ENCODE data around the gene TMEM41B. TPM values are rescaled to one million over a fixed set of nuclear protein-coding genes. Genes with fewer than 3 reads are reported as not detected.
A peak's percentile ranks its signal among the peaks of the same experiment; 100 is the strongest.
"Not testable (repeated sequence)": the region's sequence is repeated elsewhere in the genome, so short reads cannot be mapped to it uniquely, and the experiment has no call there.

Gene TMEM41B
- total RNA-seq, 1 donor: 37.8 TPM

DNA sequence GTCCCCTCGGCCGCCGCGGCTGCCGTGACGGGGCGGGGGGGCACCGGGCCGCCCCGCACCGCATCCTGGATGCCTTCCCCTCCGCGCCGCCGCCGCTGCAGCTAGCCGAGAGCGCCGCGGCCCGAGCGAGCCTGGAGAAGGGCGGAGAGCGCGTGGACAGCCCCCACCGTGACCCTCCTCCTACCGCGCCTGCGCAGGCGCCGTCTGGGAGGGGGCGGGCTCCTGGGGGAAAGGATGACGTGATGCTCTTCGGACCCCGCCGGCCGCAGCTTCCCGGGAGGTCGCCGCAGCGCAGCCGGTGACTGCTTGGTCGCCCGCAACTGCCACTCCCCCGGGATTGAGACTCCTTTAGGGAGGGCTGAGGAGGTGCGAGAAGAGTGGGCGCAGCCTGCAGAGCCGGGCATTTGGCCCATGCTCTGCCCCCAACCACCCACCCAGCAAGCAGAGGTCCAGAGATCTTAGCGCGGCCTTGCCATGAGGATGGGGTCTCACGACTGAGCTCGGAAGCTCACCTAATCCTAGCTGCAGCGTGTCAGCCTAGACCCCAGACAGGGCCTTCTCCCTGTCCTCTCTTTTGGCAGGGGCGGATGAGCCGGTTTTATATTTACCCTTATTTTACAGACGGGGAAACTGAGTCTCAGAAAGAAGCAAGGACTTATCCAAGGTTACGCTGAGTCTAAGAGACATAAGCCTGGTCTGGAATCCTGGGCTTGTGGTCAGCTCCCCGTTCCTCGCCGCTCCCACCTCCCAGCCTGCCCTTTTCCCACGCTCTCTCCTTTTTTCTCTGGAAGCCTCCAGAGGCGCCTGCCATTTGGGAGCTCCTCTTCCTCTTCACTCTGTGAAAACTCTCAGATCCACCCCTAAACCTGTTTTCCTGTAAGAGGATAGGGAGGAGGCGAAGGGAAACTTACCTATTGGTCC is 48.9 kb downstream of the TMEM41B start, which contains the start of gene DENND5A:
Gene DENND5A (minus strand): TSS at position 140 of the 921 bp plus-strand sequence. CDS start 281 bp downstream, outside the sequence.
- DNase-seq (ENCODE audit: low read depth): peak; percentile 73
- TF ChIP-seq, protein P1, sequence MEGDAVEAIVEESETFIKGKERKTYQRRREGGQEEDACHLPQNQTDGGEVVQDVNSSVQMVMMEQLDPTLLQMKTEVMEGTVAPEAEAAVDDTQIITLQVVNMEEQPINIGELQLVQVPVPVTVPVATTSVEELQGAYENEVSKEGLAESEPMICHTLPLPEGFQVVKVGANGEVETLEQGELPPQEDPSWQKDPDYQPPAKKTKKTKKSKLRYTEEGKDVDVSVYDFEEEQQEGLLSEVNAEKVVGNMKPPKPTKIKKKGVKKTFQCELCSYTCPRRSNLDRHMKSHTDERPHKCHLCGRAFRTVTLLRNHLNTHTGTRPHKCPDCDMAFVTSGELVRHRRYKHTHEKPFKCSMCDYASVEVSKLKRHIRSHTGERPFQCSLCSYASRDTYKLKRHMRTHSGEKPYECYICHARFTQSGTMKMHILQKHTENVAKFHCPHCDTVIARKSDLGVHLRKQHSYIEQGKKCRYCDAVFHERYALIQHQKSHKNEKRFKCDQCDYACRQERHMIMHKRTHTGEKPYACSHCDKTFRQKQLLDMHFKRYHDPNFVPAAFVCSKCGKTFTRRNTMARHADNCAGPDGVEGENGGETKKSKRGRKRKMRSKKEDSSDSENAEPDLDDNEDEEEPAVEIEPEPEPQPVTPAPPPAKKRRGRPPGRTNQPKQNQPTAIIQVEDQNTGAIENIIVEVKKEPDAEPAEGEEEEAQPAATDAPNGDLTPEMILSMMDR (IDR thresholded peaks at IDR 0.05; ENCODE audit: insufficient read depth, low read length): no peak
- H3K4me3 ChIP-seq (ENCODE audit: low read depth, low read length): peak within 1 kb of the TSS; percentile 90

DNA sequence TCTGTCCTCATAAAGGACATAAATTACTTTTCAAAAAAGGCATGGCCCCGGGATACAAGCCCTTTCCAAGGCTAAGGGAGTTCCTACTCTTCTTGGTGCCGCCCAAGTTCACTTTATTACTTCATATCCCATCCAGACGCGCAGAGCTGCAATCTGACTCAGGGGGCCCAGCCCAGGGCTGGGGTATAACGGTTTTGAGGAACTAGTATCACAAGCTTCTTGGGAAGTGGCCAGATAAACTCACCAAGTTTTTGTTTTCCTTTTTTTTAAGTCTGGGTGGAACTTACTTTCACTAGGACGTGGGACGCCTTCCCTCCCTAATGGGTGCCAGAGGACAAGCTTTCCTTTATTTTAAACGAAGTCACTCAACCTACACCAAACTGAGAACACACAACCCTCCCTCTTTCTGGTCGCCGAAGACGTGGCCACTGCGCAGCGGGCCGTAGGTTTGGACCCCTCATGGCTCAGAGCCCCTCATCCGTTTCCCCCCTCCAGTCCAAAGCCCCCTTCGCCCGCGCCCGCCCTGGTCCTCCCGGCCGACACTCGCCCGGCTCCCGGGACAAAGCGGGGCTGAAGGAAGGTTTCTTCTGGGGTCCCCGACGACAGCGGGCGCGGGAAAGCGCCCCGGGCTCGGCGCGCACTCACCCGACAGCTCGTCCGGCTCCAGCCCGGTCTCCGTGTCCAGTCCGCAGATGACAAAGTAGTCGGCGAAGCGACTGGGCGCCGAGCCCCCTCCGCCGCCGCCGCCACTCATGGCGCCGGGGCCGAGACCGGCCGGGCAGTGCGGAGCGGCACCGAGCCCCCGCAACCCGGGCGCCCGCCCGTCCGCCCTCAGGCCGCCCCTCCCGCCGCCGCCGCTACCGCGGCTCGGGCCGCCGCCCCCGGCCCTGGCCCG is 49.8 kb downstream of the TMEM41B start:
- peak overlapping the region; percentile 90 for H3K4me3 ChIP-seq (ENCODE audit: low read depth, low read length)
- TF ChIP-seq, protein P1 (IDR thresholded peaks at IDR 0.05; ENCODE audit: insufficient read depth, low read length): no peak
- DNase-seq (ENCODE audit: low read depth): peak; percentile 89

DNA sequence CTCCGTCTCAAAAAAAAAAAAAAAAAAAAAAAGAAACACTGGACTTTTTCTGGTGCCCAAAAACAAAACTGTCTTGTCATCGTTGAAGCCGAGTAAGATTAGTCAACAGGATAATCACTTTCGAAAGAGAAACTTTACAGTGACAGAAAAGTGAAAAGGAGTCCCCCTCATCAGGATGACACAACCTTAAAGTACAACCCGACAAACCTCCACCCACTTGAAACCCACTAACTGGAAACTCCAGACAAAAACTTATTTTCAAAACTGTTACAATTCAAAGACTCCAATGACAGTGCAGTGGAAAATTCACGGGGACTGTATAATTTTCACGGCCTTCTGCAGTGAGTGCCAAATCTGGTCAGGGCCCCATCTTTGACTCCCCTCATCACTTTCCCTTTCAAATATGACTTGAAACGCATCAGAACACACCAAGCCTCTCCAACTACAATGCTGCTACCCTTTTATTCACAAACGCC is 50.5 kb downstream of the TMEM41B start:
- TF ChIP-seq, protein P1 (IDR thresholded peaks at IDR 0.05; ENCODE audit: insufficient read depth, low read length): no peak
- peak overlapping the region; percentile 90 for H3K4me3 ChIP-seq (ENCODE audit: low read depth, low read length)
- no peak for DNase-seq (ENCODE audit: low read depth)

DNA sequence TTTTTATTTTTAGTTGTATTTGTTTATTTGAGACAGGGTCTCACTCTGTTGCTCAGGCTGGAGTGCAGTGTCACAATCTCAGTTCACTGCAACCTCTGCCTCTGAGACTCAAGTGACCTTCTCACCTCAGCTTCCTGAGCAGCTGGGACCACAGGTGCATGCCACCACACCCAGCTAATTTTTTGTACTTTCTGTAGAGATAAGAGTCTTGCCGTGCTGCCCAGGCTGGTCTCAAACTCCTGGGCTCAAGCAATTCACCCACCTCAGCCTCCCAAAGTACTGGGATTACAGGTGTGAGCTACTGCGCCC is 53.6 kb downstream of the TMEM41B start:
- DNase-seq (ENCODE audit: low read depth): not testable (repeated sequence)

GRCh38 chr11:9259981-9260837 is 54.2 kb downstream of the TMEM41B start:
- TF ChIP-seq, protein P1 (IDR thresholded peaks at IDR 0.05; ENCODE audit: insufficient read depth, low read length): peak; percentile 33
- DNase-seq (ENCODE audit: low read depth): peak; percentile 52
- no peak overlapping the region for H3K4me3 ChIP-seq (ENCODE audit: low read depth, low read length)

More for the DNA sequence above, 53.6 kb downstream of the TMEM41B start:
- H3K4me3 ChIP-seq (ENCODE audit: low read depth, low read length): not testable (repeated sequence)

- not testable (repeated sequence) for DNase-seq (ENCODE audit: low read depth); H3K4me3 ChIP-seq (ENCODE audit: low read depth, low read length)
Measured at GRCh38 chr11:9258279-9258678, 56.1 kb downstream of the TMEM41B start.

GRCh38 chr11:9254416-9254815 is 60.0 kb downstream of the TMEM41B start:
- TF ChIP-seq, protein P1 (IDR thresholded peaks at IDR 0.05; ENCODE audit: insufficient read depth, low read length): no peak
- no peak for DNase-seq (ENCODE audit: low read depth)
- no peak overlapping the region for H3K4me3 ChIP-seq (ENCODE audit: low read depth, low read length)

All from fibroblast of the aortic adventitia (primary cell).